Retina (tissue), 1 donor: ENCODE data around the gene PNLDC1.

Source experiments
- DNase-seq: peaks from one replicate; pipeline ENCODE4 v3.0.0-alpha.2; 2016

The PNLDC1 gene, protein sequence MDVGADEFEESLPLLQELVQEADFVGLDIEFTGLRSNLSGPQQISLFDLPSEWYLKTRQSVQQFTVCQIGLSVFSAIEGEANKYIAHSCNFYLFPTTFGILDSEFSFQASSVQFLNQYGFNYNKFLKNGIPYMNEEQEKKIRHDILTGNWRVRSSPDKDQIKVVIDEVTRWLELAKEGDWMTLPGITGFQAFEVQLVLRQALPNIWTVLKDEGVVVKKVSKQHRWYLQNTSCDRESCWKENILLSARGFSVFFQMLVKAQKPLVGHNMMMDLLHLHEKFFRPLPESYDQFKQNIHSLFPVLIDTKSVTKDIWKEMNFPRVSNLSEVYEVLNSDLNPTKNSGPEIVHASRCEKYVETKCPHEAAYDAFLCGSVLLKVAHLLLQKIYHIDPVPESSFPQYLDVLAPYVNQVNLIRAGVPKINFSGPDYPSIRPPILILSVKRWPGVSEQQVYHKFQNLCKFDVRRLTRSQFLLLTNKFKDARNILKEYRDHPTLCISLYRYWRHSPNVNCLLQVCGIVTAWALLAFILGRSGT

GRCh38 chr6:159800141-159800865 is at the start of gene PNLDC1:
Gene PNLDC1, plus strand, starts transcription at chr6:159800276. Its CDS starts 32 bp downstream, at chr6:159800308.
- DNase-seq, result no peak

DNA sequence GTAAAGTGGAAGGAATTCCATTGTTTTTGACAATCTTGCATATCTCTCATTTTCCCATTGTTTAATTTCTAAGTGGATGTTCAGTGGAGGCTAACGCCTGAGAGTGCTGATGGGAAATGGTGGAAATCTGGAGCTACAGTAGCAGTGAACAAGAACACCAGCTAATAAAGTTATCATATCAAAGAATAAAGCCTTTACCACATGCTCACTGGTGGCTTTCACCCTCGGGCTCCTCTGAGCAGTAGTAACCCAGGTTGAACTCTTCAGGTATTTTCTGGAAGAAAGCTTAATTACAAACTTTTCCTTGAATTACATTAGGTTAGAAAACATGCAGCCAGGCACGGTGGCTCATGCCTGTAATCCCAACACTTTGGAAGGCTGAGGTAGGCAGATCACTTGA is 48.6 kb upstream of the PNLDC1 start:
- DNase-seq, result no peak

DNA sequence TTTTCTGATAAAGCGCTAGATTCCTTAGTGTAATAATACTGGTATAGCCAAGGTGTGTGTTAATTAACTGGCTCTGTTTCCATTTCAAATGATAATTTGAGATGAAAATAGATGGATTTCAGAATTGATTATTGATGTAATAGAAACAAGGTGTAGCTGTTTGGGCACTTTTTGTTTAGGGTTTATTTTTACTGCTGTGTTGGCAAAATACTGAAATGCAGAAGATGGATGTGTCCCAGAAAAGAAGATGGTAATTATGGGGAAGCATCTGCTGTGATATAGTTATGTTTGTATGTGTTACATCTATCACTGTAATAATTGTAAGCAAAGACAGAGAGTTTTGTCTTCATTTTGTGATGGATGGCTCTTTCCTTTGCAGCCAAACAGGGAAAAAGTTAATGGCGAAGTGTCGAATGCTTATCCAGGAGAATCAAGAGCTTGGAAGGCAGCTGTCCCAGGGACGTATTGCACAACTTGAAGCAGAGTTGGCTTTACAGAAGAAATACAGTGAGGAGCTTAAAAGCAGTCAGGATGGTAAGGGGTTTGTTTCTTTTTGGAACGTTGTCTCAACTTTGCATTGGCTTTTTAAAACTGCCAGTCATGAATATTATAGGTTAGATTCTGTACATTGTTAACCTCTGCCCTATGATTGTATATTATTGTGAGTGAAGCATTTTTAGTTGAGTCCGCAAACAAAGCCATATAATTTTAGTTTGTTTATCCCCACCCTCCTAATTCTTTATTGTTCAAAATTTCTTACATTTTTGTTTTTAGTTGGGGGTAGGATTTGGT is 46.8 kb upstream of the PNLDC1 start:
- DNase-seq, result no peak

- no peak for DNase-seq
Measured at GRCh38 chr6:159754401-159754800, 45.7 kb upstream of the PNLDC1 start.

GRCh38 chr6:159754959-159755914 is 44.8 kb upstream of the PNLDC1 start:
- no peak for DNase-seq

- no peak for DNase-seq
Measured at GRCh38 chr6:159756508-159756907, 43.6 kb upstream of the PNLDC1 start.

DNA sequence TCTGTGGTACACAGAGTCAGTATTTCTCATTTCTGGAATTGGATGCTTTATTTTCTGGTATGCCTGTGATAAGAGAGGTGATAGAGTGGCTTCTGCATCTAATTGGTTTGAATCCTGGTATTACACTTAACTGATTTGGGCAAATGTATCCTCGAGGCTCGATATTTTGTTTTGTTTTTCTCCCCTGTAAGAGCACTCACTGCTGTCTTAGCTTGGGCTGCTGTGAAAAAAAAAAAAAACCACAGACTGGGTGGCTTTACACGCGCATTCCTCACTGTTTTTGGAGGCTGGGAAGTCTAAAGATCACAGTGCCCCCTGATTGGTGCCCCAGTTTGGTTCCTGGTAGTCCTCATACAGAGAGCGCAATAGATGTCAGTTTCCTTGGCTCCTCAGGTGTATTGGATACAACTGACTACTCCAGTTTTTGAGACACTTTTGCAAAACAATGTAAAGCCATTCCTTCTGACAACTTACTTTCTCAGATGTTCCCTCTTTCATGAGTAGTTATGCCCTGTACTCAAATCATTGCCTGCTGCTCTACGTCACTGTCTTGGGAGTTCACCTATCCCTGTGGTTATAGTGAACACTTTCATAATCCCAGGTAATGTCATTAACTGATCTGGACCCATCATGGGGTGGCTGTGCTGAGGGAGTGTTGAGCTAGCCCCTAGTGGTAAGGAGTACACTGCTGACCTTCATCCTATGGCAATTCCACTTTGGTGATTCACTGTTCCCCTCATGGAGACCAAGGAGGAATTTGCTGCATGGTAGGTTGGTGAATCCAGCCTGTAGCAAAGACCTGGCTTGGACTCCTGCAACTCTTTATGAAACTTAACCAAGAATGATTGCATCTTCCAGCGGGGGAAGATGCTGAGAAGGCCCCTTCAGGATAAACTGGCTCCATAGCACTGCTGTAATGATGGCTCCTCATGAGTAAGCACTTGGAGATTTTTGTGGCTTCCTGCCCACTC is 41.8 kb upstream of the PNLDC1 start:
- DNase-seq, result no peak

- no peak for DNase-seq
Measured at GRCh38 chr6:159759645-159760044, 40.4 kb upstream of the PNLDC1 start.

- DNase-seq, result no peak
Measured at GRCh38 chr6:159760602-159761057, 39.4 kb upstream of the PNLDC1 start.

- peak; percentile 75 for DNase-seq
Measured at GRCh38 chr6:159761129-159761872, 38.8 kb upstream of the PNLDC1 start.

GRCh38 chr6:159761873-159762680 is 38.0 kb upstream of the PNLDC1 start, which contains the start of gene ACAT2:
Gene ACAT2, plus strand, starts transcription at chr6:159762045. Its CDS starts 43 bp downstream, at chr6:159762088.
- peak; percentile 98 for DNase-seq

- DNase-seq, result no peak
Measured at GRCh38 chr6:159762681-159763293, 37.3 kb upstream of the PNLDC1 start.

GRCh38 chr6:159766906-159767305 is 33.2 kb upstream of the PNLDC1 start:
- no peak for DNase-seq

DNA sequence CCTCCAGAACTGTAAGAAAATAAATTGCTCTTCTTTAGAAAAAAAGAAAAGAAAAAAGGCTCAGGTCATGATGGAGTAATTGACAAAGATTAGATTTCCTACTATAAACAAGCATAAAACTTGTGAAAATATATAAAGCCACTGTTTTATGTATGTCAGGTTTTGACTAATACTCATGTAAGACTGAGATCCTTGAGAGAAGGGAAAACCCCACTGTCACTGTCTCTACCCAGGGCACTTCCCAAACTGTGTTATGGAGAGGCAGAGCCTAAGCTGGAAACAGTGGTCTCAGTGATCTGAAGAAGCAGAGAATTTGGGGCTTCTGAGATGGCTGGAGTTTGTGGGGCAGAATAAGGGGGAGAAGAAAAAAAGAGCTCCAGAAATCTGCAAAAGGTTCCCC is 30.6 kb upstream of the PNLDC1 start:
- no peak for DNase-seq

DNA sequence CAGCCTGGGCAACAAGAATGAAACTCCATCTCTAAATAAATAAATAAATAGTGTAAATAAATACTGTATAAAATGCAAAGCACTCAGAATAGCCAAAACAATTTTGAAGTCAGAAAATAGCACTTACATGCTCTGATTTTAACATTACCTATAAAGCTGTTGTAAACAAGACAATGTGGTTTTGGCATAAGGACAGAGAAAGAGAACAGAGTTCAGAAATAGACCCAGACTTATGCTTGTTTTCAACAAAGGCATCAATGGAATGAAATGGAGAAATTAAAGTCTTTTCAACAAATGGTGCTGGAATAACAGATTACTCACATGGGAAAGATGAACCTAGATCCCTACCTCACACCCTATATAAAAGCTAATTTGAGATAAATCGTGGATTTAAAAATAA is 27.9 kb upstream of the PNLDC1 start:
- DNase-seq, result no peak

DNA sequence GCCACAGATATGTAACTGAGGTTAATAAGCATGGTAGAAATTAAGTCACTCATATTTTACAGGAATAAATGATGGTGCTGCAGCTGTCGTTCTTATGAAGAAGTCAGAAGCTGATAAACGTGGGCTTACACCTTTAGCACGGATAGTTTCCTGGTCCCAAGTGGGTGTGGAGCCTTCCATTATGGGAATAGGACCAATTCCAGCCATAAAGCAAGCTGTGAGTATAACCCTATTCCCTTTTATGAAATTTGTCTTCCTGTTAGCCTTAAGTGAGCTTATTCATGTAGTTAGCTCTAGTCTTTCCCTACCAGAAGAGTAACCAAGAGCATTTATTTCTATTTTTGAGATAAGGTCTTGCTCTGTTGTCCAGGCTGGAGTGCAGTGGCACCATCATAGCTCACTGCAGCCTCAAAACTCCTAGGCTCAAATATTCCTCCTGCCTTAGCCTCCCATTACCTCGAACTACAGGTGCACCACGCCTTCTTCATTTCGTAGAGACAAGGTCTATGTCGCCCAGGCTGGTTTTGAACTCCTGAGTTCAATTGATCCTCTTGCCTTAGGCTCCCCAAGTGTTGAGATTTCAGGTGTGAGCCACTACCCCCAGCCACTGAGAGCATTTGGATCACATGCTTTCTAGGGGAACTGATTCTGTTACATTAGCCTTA is 22.7 kb upstream of the PNLDC1 start:
- DNase-seq, result no peak

GRCh38 chr6:159778131-159778530 is 21.9 kb upstream of the PNLDC1 start:
- DNase-seq, result no peak
